ENCODE measurements around the gene ARHGEF18.
"Not testable (repeated sequence)": the region's sequence is repeated elsewhere in the genome, so short reads cannot be mapped to it uniquely, and the experiment has no call there.

ARHGEF18 gene
- total RNA-seq: 832 reads per million, percentile 99 among the genes with 10 or more reads in this experiment

DNA sequence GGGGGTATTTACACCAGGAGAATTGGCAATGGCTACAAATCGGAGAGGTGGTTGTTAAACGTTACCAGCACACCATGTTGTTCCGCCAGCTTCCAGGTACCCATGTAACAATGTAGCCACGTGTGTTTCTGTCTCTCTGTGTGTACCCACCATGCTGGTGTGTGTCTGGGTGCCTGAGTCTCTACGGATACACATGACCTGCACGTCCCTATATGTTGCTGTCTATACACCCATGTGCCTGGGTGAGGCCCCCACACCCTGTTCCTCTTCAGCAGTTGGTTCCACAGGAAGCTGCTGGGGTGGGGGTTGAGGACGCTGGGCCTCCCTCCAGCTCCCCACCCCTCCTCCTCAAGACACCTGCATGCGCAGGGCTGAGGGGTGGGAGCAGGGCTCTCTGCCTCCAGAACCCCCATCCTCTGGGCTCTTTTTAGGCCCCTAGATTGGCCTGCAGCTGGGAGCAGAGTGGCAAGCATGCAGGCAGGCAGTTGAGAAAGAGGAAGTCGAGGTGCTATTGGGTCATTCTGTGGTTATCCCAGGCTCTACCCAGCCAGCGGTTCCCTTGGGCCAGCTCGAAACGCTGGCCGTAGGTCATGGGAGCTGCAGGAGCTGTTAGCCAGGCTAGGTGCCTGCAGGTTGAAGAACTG lies at the start of gene ARHGEF18:
ARHGEF18 (plus strand) TSS at position 351 of the 644 bp plus-strand sequence. CDS start 13,954 bp downstream, outside the sequence.
- DNase-seq: peak; percentile 26

DNA sequence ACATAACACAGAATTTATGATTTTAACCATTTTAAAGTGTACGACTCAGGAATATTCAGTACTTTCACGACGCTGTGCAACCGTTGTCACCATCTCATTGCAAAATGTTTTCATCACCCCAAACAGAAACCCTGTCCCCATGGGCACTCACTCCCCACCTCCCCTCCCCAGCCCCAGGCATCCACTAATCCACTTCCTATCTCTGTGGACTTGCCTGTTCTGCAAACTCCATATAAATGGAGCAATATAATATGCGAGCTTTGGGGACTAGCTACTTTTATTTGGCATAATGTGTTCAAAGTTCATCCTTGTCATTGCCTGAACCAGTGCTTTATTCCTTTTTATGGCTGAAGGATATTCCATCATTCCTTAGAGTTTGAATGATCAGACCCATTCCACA lies 47.2 kb upstream of the ARHGEF18 start:
- no peak for DNase-seq

DNA sequence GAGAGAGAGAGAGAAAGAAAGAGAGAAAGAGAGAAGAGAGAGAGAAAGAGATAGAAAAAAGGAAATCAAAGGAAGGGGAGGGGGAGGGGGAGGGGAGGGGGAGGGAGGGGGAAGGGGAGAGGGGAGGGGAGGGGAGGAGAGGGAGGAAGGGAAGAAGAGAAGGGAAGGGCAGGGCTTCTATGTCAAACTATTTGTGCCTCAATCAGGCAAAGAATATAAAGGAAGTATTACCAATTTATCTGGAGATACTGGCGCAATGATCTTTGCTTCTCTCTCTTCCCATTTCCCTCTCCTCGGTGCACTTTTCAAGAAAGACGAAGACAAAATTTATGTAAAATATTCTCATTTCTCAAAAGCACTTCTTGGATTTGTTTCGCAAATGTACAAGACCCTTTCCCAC lies 45.3 kb upstream of the ARHGEF18 start:
- no peak for DNase-seq

DNA sequence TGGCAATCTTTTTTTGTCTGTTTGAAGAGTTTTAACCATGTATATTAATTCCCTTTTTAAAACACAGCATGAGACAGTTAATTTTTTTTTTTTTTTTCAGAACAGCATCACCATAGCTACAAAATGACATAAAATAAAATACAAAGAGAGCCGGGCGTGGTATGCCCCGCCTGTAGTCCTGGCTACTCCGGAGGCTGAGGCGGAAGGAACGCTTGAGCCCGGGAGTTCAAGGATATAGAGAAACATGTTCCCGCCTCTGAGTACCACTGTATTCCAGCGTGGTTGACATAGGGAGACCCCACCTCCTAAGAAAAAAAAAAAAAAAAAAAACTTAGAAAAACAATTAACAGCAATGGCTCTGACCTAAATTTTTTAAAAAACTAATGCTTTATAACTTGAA lies 44.5 kb upstream of the ARHGEF18 start:
- no peak for DNase-seq

DNA sequence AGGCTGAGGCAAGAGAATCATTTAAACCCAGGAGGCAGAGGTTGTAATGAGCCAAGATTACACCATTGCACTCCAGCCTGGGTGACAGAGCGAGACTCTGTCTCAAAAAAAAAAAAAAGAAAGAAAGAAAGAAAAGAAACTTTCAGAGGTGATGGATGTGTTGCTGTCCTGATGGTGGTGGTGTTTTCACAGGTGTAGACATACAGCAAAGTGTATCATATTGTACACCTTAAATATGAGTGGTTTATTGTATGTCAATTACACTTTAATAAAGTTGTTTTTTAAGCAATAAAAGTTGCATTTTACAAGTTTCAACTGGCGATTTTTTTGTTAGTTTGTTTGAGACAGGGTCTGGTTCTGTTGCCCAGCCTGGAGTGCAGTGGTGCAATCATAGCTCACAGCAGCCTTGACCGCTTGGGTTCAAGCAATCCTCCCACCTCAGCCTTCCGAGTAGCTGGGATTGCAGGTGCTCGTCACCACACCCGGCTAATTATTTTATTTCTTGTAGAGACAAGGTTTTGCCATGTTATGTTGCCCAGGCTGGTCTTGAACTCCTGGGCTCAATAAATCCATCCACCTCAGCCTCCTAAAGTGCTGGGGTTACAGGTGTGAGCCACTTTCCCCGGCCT lies 41.0 kb upstream of the ARHGEF18 start:
- no peak for DNase-seq

DNA sequence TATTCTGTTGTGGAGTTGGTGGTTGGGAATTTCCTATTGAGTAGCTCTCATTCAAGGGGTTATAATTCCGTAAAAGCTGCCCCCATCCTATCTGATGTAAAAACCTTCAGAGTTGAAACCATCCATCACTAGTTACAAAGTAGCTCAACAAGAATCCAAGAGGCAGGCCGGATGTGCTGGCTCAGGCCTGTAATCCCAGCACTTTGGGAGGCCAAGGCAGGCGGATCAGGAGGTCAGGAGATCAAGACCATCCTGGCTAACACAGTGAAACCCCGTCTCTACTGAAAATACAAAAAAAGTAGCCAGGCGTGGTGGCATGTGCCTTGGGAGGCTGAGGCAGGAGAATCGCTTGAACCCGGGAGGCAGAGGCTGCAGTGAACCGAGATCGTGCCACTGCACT lies 40.4 kb upstream of the ARHGEF18 start:
- DNase-seq: not testable (repeated sequence)

DNA sequence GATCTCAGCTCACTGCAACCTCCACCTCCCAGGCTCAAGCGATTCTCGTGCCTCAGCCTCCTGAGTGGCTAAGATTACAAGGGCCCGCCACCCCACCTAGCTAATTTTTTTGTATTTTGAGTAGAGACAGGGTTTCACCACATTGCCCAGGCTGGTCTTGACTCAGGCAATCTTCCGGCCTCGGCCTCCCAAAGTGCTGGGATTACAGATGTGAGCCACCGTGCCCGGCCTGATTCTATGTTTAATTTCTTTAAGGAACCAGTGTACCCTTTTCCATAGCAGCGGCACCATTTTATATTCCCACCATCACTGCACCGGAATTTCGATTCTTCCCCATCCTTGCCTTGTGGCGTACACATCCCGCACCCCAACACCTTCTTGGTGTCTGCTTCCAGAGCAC lies 36.8 kb upstream of the ARHGEF18 start:
- no peak for DNase-seq

DNA sequence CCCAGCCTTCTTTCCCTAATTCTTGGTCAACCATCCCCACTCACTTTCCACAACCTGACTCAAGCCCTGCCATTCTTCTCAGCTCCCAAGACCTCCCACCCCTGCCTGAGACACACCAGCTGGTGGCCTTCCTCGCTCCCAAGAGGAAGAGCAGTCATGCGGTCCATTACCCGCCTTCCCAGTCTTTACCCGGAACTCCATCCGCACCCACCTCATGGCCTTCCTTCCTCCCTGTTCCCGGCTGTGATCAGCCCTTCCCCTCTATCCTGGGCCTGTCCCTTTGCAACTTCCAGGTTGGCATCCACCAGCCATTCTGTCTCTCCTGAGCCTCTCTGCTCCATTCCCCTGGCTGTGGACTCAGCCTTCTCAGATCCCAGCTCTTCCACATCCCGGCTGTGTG lies 35.9 kb upstream of the ARHGEF18 start:
- no peak for DNase-seq

DNA sequence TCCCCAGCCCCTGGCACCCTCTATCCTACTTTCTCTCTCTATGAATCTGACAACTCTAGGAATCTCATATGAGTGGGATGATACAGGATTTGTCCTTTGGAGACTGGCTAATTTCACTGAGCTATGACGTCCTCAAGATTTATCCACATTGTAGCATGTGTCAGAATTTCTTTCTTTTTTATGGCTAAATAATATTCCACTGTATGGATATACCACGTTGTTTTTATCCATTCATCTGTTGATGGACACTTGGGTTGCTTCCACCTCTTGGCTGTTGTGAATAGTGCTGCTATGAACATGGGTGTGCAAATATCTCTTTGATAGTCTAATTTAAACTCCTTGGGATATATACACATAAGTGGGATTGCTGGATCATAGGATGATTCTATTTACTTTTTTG lies 30.6 kb upstream of the ARHGEF18 start:
- DNase-seq: no peak

DNA sequence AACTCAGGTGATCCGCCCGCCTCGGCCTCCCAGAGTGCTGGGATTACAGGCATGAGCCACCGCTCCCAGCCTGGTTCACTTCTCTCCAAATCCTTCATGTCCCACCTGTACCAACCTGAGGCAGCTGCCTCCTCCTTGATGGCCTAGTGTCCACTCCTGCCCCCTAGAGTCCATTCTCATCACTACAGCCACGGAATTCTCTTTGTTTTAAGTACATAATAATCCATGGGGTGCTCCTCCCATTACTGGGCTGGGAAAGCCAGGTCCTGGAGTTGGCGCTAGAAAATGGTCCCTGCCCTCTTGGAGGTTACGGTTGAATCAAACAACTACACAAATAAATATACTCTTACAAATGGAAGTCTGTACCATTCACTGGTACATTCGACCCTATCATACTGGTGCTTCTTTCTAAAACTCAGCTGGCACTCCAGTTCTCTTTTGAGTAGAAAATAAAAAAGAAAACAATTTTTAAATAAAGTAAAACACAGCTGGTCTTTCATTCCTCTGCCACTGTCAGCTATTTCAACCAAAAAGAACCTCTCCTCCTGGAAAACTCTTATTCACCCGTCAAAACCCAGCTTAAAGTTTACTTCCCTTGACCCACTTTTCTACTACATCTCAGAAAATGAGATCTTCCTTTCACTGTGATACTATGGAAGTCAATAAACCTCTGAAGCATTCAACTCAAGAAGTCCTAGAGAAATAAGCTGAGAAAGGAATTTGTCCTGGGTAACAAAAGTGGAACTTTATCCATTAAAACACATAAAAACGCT lies 22.4 kb upstream of the ARHGEF18 start:
- no peak for DNase-seq

DNA sequence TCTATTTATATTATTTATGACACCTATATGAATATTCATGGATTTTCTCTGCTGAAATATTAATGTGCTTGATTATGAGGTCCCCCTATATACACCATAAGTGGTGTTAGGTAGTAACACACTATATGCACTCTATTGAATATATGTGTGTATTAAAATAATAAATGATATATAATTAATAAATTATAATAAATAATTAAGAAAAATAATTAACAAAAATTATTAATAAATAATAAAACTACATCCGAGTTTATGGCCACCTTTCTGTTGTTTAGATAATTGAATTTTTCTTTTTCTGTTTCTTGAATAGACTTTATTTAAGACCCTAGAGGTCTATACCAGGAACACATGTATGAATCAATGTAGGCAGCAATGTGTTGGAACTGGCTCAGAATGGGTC lies 20.9 kb upstream of the ARHGEF18 start:
- no peak for DNase-seq

DNA sequence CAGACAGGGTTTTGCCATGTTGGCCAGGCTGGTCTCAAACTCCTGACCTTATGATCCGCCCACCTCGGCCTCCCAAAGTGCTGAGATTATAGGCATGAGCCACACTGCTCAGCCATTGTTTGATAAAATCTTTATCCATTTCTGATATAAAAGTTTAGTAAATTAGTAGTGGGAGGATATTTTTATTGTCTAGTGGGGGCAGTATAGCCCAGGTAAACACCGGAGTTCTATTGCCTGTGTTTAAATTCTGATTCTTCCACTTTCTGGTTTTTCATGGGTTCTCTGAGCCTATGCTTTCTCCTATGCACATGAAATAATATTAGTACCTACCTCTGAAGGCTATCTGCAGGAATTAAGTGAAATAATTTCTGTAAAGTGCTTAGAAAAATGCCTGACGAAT lies 20.1 kb upstream of the ARHGEF18 start:
- no peak for DNase-seq

DNA sequence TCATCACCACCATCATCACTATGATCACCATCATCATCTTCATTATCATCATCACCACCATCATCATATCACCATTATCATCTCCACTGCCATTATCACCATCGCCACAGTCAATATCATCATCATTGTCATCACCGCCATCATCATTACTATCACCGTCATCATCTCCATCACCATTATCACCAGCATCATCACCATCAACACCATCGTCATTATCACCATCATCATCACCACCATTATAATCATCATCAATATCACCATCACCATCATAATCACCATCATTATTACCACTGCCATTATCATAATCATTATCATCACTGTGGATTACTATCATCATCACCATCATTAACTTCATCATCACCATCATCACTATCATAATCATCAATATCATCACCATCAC lies 17.3 kb upstream of the ARHGEF18 start:
- no peak for DNase-seq

DNA sequence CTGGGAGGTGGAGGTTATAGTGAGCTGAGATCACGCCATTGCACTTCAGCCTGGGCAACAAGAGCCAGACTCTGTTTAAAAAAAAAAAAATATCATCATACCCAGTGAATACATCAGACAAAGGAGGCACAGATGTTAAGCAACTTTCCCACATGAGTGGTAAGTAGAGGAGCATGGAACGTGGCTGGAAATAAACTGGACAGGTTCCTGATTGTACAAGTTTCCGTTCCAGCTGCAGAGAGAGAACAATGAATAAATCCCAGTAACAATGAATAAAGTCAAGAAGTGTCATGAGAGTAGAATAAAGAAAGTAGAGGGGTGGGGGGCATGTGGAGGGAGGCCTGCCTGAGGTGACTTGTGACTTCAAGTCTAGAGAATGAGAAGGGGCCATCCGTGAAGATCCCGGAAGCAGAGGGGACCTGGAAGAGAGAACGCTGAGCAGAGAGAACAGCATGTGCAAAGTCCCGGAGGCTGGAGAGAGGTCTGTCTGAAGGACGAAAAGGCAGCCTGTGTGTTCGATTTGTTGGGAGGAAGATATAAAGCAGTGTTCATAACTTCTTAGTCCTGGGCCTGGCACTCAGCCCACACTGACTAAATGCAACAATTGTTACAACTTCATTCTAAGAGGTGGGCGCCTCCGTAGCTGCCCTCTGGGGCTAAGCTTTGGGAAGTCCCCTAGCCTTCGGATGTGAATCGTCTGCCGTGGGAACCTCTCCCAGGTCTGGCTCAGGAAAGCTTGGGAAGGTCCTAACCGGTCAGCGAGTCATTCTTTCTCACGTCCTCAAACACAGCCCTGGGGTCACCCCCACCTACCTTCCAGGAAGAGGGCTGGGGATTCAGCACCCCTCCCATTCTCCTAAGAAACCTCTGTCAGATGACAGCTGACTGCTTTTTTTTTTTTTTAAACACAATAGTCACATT lies 15.3 kb upstream of the ARHGEF18 start:
- no peak for DNase-seq

DNA sequence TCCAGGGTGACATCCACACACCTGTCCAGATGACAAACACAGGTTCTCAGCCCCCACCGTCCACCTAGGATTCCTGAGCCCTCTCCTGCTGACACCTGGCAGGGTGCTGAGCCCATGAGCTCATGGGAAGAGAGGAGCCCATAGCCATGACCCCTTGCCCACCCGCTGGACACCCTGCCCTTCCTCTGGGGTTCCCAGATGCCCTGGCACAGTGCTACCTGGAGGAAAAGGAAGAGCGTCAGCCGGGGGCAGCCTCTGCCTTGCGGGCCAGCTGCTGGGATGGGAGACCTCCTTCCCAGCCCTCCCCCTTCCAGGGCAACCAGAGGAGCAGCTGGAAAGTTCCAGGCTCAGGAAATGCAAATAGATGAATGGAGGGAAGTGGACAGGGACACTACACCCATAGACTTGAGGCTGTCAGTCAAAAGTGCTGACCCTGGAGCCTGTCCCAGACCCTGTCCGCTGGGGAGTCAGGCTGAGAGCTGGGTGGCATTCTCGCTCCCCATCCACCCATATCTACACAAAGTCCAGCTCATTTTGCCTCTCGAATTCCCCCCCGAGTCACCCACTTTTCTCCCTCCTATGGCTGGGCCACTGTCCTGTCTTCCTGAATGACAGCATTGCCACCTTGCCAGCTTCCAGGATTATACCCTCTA lies 12.3 kb upstream of the ARHGEF18 start:
- no peak for DNase-seq

DNA sequence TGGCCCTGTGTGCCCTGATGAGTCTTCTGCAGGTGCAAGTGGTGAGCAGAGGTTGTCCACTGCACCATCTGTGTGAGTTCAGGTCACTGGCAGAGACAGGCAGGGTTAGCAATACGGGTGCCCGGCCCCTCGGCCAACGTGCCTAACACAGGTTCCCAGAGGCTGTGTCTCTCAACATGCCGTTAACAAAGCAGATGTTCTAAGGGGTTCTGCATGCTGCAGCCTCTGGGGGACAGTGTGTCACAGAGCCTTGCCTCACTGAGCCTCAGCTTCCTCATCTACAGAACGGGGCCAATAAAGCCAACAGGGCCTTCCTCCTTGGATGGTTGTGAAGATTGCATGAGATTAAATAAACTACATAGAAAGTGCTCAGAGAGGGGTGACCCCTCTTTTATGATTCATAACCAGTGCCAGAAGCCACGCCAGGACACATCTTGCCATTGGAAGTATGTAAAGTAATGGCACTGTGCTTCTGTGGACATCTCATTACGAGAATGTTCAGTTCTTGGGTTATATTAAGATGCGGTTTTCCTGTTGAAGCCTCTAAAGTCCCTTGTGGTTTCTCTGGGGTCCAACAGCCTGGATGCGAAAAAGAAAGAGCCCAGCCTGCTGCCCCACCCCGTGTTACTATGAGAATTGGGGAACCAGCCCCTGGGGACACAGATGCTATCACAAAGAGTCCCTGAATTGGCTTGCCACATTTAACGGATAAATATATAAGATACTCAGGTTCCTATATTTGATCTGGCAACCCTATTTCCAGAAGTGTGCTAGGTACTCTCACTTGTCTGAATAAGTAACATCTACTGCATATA lies 11.2 kb upstream of the ARHGEF18 start:
- no peak for DNase-seq

DNA sequence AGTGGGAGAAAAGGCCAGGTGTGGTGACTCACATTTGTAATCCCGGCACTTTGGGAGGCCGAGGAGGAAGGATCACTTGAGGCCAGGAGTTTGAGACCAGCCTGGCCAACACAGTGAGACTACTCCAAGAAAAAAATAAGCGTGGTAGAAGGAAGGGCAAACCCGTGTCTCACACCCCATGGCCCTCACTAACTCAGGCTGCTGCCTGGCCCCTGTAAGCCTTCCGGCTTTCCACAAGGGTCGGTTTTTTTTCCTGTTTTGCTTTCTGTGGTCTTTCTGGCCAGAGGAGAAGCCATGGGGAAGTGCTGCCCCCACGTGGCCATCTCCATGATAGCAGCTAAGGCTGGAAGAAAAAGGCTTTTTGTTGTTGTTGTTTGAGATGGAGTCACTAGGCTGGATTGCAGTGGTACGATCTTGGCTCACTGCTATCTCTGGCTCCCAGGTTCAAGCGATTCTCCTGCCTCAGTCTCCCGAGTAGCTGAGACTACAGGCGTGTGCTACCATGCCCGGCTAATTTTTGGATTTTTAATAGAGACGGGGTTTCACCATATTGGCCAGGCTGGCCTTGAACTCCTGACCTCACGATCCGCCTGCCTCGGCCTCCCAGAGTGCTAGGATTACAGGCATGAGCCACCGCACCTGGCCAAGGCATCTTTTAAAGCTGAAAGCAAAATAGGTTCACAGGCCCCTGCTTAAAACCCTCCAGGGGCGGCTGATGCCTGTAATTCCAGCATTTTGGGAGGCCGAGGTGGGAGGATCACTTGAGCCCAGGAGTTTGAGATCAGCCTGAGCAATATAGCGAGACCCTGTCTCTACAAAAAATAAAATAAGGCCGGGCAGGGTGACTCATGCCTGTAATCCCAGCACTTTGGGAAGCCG lies 7.5 kb upstream of the ARHGEF18 start:
- DNase-seq: peak; percentile 77

DNA sequence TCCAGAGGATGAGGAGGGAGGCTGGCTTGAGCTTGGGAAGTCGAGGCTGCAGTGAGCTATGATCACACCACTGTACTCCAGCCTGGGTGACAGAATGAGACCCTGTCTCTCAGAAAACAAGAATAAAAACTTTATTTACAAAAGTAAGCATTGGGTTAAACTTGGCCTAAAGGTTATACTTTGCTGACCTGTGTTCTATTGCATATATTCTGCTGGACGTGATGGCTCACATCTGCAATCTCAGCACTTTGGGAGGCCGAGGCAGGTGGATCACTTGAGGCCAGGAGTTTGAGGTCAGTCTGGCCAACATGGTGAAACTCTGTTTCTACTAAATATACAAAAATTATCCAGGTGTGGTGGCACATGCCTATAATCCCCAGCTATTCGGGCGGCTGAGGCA lies 6.6 kb upstream of the ARHGEF18 start:
- DNase-seq: no peak

DNA sequence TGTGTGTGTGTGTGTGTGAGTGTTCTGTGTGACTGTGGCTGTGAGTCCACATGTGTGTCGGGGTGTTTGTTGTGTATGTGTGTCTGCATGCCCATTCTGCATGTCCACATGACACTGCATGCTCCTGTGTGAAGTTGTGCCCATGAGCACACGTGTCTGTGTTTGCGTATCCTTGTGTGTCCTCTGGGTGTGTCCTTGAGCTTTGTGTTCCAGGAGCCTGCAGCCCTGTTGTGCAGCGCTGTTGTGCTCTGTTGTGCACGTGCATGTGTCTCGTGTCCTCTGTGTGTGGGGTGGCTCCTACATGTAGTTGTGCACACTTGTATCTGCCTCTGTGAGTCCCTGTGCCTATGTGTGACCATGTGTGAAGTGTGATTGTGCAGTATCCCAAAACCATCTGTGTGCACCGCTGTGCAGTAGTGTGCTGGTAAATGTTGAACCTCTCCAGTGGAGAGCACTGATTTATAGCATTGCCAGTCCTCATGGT lies 2.2 kb upstream of the ARHGEF18 start:
- DNase-seq: no peak

DNA sequence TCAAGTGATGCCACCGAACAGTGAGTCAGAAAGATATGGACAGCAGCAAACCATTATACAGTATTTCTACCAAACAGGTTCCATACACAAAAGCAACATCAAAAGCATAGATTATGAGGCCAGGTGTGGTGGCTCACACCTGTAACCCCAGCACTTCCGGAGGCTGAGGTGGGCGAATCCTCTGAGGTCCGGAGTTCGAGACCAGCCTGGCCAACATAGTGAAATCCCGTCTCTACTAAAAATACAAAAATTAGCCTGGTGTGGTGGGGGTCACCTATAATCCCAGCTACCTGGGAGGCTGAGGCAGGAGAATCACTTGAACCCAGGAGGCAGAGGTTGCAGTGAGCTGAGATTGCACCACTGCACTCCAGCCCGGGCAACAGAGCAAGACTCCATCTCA lies 1.7 kb upstream of the ARHGEF18 start:
- not testable (repeated sequence) for DNase-seq
